HG02571 (cell line): ENCODE data around the gene MS4A12.
"Not testable (repeated sequence)": the region's sequence is repeated elsewhere in the genome, so short reads cannot be mapped to it uniquely, and the experiment has no call there.

ENCODE experiments used
- ATAC-seq: cut with Tn5 transposase; IDR thresholded peaks from one replicate; pipeline ENCODE4 v1.9.1; 2021; ENCODE audit warnings: mild to moderate bottlenecking, moderate library complexity; ENCODE audit not compliant: unreplicated experiment

MS4A12 gene

DNA sequence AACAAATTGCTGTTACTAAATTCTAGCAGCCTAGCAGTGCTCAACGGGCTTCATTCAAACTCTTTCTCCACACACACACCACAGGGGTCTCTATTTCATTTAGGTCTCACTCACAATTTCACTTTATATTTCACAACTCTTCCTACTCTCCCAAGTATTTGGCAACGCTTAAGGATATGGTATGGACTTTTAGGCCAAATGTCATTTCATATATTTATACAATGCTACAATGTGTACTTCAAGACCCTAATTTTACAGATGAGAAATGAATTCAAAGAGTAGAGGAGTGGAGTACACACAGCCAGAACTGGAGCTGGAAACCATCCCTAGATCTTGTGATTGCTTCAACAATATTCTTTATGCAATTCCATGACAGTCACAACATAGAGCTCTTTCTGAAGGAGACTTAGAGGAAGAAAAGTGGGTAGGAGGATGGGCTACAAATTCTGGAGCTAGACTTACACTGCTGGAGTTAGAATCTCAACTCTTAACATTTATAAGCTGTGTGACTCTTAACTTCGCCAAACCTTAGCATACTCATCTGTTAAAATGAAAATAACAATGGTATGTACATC is 20.2 kb downstream of the MS4A12 start:
- no peak for ATAC-seq

DNA sequence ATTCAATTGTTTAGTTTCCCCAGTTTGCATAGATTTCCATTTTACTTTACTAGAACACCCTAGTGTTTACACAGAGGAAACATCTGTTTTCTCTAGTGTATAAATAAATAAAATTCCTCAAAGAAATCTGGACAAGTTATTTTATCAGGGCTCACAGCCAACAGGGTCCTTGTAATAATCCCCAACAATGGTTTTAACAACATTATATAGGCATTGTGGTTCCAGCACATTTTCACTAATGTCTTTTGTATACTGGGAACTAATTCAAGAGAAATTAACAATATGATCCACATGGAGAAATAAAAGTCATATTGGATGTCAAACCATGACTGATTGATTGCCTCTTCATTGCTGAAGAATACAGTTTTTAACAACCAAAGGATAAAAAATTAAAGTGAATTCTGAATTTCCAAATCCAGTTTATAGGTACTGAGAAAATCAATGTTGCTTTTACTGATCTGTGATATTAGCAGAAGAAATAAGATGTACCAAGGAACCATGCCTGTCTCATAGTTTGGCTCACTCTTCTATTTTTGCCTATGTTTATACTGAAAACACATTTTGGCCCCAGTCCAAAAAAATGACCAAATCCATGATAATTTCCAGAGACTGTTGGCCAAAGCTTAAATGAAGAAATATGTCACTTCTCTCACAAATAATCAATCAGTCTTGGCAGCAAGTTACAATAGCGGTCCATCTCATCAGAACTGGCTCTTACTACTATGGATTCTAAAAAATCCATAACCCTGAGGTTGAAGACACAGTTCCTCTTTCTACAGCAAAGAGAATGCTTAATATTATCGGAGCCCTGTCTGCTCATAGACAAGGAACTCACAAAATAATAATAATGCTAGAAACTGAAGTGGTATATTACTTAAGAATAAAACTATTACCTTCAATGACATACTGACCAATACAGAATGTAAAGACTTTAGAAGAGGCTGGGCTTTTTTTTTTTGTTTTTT is 21.2 kb downstream of the MS4A12 start:
- no peak for ATAC-seq

DNA sequence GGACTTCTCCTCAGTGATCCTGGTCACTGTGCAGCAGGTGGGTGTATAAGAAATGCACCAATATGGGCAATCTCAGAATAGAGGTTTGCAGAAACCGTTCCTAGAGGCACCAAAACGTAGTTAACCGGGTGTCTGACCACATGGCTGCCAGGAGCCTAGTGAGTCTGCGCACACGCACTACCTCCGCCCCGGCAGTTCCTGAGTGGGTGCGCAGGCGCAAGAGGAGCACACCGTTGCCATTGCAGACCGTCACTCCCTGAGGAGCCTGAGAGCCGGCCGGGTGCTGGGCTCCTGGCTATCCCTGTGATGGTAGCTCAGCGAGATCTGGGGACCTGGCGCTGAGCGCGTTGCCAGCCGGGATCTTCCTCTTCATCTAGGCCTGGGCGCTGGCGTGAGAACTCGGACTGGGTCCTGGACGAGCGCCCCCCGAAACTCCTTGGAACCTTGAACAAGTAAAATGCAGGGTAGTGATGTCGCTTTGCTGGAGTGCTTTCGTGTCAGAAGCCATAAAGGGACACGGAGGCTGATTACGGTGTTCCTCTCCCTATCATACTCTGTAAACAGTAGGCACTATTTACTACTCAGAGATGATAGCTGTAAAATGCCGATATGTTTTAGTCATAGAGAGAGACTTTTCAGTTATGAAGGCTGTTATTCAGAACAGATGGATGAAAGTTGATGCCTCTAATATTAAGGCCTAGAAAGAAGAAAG is 22.7 kb downstream of the MS4A12 start, which contains the start of gene MS4A13:
Gene MS4A13, plus strand, starts transcription at position 249 of the 712 bp plus-strand sequence. CDS start 2,692 bp downstream, outside the sequence.
- no peak for ATAC-seq

DNA sequence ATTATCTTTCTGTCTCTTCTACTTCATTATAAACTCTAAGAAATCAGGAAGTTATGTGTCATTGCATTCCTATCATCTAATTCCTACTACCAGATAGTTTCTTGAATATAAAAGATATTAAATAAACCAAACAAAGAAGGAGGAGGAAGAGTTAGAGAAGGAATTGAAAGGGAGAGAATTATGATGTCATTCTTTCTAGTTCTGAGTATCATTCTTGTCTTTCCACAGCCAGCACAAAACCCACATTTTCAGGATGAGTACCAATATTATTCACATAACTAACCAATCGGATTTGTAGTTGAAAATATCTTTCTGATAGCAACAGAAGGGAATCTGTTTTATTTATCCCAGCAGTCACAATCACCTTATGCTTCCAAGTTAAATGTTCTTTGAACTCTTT is 35.9 kb downstream of the MS4A12 start:
- no peak for ATAC-seq

DNA sequence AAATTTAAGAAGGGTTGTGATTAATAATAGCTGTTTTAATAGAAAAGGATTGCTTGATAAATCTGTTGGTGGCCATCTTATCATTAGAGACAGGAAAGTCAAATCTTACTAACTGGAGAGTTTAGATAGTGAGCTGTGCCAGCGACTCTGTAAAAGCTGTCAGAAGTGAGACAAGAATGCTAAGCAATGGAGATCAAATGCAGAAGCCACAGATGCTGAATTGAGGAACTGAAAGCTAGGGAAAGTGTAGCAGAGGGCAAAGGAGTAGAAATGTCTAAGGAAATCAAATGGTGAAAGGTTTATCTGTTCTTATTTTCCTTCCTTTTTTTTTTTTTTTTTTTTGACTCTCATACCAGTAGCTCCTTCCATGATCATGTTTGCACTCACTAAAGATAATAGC is 36.4 kb downstream of the MS4A12 start:
- no peak for ATAC-seq

- ATAC-seq: no peak
Observed at GRCh38 chr11:60530454-60531100, 38.0 kb downstream of the MS4A12 start.

DNA sequence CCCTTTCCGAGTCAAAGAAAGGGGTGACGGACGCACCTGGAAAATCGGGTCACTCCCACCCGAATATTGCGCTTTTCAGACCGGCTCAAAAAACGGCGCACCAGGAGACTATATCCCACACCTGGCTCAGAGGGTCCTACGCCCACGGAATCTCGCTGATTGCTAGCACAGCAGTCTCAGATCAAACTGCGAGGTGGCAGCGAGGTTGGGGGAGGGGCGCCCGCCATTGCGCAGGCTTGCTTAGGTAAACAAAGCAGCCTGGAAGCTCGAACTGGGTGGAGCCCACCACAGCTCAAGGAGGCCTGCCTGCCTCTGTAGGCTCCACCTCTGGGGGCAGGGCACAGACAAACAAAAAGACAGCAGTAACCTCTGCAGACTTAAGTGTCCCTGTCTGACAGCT is 39.8 kb downstream of the MS4A12 start:
- ATAC-seq: not testable (repeated sequence)

- not testable (repeated sequence) for ATAC-seq
Observed at GRCh38 chr11:60538627-60539026, 46.0 kb downstream of the MS4A12 start.

- ATAC-seq: no peak
Observed at GRCh38 chr11:60544077-60544476, 51.5 kb downstream of the MS4A12 start.
